ENCODE measurements around the gene MYO1E.
"Not testable (repeated sequence)": the region's sequence is repeated elsewhere in the genome, so short reads cannot be mapped to it uniquely, and the experiment has no call there.

The MYO1E gene

GRCh38 chr15:59387196-59387878 lies 14.7 kb upstream of the MYO1E start:
- DNase-seq (ENCODE audit: extremely low read depth in 1 of 2, low read depth in 1 of 2), result not testable (repeated sequence)

DNA sequence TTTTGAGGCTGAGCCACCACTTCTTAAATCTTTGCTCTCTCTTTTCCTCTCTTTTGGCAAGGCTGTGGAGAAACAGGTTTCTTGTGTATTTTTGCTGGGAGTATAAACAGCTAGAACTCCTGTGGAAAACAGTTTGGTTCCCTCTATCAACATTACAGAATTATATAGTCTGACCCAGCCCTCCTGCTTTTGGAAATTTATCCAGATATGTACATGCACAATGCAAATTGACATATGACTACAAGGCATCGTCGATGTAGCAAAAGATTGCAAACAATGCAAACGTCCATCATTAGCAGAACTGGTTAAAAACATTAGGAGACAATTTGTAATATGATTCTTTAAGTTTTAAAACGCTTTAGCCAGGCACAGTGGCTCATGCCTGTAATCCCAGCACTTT lies 12.5 kb upstream of the MYO1E start:
- DNase-seq (ENCODE audit: extremely low read depth in 1 of 2, low read depth in 1 of 2), result no peak

- no peak for DNase-seq (ENCODE audit: extremely low read depth in 1 of 2, low read depth in 1 of 2)
These were observed 11.8 kb upstream of the MYO1E start for GRCh38 chr15:59384507-59384906.

- DNase-seq (ENCODE audit: extremely low read depth in 1 of 2, low read depth in 1 of 2), result no peak
These were observed 8.4 kb upstream of the MYO1E start for GRCh38 chr15:59380902-59381610.

- no peak for DNase-seq (ENCODE audit: extremely low read depth in 1 of 2, low read depth in 1 of 2)
These were observed 6.9 kb upstream of the MYO1E start for GRCh38 chr15:59379531-59379930.

- no peak for DNase-seq (ENCODE audit: extremely low read depth in 1 of 2, low read depth in 1 of 2)
These were observed 6.2 kb upstream of the MYO1E start for GRCh38 chr15:59378855-59379254.

- DNase-seq (ENCODE audit: extremely low read depth in 1 of 2, low read depth in 1 of 2), result no peak
These were observed 5.3 kb upstream of the MYO1E start for GRCh38 chr15:59377924-59378323.

- DNase-seq (ENCODE audit: extremely low read depth in 1 of 2, low read depth in 1 of 2), result no peak
These were observed 4.1 kb upstream of the MYO1E start for GRCh38 chr15:59376733-59377132.

GRCh38 chr15:59373215-59373614 lies 544 bp upstream of the MYO1E start:
- no peak for DNase-seq (ENCODE audit: extremely low read depth in 1 of 2, low read depth in 1 of 2)

DNA sequence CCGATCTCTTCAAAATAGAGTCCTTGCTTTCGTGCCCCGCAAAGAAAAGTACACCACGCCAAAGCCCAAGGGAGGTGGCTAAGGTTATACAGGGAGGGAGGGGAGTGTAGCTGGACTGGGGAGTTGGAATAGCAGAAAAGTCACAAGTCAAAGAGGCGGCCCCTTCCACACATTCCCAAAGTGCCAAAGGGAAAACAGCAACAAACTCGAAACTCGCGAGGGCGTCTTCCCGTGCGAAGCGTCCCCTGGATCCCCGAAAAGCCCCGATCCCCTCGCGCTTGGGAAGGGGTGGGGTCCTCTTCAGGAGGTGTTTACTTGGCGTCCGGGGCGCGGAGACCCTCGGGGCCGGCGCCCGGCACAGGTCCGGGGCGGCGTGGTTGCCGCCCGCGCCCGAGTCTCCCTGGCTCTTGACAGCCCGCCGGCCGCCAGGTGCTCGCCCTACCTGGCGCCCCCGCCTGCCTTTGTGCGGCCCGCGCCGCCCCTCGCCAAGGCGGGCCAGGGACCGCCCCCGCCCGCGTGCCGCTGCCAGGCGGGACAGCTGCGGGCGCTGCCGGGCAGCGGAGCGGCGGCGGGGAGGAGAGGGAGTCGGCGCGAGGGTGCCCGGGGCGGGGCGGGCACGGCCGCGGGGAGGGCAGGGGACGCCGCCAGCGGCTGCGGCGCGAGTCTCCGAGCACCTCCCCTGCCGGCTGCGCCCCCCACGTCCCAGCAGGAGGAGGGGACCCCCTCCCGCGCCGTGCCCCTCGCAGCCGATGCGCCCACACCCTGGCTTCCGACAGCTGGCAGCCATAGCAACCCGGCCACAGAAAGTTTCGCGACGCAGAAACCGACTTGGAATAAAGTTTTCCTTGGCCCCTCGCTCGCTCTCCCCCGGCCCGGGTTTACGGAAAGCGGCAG lies 966 bp downstream of the MYO1E start:
- DNase-seq (ENCODE audit: extremely low read depth in 1 of 2, low read depth in 1 of 2), result no peak

DNA sequence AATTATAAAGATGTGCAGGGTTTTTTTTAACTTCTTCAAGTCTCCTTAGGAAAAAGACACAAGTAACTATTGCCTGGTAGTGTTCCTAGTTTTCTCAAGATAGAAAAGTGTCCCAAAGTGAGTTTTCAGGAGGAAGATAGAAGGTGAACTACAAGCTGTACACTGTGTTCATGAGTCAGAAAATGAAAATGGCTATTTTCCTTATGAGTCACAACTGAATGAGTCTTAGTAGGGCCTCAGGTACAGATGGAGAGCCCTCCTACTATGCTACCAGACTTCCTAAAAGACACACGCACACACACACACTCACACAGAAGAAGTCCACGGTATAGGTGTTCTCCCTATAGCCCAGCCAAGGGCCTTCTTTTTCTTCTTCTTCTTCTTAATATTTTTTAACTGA lies 3.1 kb downstream of the MYO1E start:
- DNase-seq (ENCODE audit: extremely low read depth in 1 of 2, low read depth in 1 of 2), result no peak

- DNase-seq (ENCODE audit: extremely low read depth in 1 of 2, low read depth in 1 of 2), result no peak
These were observed 5.6 kb downstream of the MYO1E start for GRCh38 chr15:59367022-59367451.

DNA sequence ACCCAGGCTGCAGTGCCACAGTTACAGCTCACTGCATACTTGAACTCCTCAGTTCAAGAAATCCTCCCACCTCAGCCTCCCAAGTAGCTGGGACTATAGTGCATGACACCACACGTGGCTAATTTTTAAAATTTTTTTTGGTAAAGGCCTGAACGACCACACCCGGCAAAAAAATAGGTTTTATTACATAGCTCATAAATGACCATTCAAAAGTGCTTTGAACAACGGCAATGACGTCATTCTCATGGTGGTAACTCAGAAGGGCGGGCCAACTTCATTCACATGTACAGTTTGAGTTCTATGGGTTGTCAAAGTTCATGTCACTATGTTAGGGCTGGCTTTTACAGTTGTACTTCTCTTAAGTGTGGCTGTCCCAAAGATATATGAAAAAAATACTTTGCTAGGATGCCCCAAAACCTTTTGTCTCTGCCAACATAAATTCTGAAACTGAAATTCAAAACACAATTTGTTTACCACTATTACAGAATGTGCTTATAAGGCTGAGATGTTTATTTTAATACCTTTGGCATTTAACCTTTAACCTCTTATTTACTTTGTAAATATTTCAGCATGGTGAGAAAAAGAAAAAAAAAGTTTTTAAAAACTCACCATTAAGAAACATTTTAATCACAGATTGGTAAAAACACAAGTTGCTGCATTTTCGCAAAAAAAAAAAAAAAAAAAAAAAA lies 6.2 kb downstream of the MYO1E start:
- no peak for DNase-seq (ENCODE audit: extremely low read depth in 1 of 2, low read depth in 1 of 2)

- DNase-seq (ENCODE audit: extremely low read depth in 1 of 2, low read depth in 1 of 2), result no peak
These were observed 8.4 kb downstream of the MYO1E start for GRCh38 chr15:59364248-59364647.

GRCh38 chr15:59362331-59362730 lies 10.3 kb downstream of the MYO1E start:
- no peak for DNase-seq (ENCODE audit: extremely low read depth in 1 of 2, low read depth in 1 of 2)

DNA sequence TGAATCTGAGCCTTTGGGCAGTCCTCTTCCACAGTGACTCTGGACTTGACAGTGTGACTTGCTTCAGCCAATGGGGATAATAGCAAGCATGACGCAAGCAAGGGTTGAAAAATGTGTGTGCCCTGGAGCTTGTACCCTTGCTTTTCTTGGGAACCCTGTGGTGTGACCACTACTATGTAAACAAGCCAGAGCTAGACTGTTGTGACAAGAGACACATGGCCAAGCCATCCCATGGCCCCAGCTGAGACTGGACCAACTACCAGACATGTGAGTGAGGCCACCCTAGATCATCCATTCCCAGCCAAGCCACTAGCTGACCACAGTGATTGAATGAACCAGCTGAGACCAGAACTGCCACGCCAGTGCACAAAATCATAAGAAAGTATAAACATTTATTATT lies 11.8 kb downstream of the MYO1E start:
- no peak for DNase-seq (ENCODE audit: extremely low read depth in 1 of 2, low read depth in 1 of 2)

DNA sequence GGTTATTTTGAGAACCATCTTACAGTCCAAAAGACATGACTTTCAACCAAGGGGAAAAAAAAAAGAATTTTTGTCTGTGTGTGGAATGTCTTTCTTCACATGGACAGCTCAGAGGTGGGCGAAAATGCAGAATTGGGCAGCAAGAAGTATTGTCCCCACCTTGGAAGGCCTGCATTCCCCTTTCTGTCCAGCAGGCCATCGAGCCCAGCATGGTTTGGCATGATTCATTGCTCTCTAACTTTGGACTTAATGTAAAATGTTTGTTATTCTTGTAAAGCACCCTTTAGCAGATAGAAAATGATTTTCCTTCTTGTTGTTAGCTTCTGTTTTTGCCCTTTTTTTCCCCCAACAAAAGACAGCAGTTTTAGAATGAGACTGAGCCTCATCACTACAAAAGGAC lies 12.4 kb downstream of the MYO1E start:
- no peak for DNase-seq (ENCODE audit: extremely low read depth in 1 of 2, low read depth in 1 of 2)

GRCh38 chr15:59355730-59356129 lies 16.9 kb downstream of the MYO1E start:
- DNase-seq (ENCODE audit: extremely low read depth in 1 of 2, low read depth in 1 of 2), result no peak

DNA sequence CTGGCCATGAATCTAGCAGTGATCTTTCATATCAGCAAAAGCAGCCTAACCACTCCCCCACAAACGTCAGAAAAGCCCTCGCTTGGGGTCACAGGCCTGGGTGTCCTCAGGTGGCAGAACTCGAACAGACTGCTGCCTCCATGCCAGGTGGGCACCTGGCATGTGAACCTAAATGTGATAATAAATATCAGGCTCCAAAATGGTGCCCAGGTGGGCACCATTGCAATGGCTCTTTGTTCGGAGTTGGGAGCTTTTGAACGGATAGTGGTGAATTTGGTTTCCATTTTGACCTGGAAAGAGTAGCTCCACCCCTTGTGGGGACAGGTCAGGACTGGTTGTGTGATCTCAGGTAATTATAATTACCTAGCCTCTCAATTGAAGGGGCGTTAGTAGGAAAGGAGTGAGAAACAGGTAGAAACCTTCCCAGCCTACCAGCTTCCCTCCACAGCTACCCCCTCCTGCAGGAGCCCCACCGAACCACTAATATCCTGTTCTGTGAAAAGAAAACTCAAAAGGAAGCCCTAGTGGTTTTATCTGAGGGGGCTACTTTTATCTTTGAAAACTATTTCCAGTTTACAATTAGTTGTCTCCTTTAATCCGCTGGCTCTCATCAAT lies 18.1 kb downstream of the MYO1E start:
- DNase-seq (ENCODE audit: extremely low read depth in 1 of 2, low read depth in 1 of 2), result no peak

DNA sequence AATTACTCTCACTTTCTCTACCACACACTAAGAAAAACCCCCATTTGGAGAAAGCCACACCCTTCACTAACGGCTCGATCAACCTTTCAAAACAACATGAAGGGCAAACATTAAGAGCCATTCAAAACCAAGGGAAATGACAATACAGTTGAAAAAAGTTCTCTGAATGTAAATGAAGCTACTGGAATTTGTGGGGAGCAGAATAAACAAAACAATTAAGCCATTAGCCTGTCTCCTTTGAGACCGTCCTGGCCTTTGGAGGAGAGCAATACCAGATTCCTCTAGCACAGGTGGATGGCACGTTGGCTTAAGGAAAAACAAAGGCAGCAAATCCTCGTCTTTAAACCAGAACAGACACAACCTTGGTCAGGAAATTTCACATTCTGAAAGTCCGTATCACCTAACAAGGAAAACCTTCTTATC lies 18.7 kb downstream of the MYO1E start:
- no peak for DNase-seq (ENCODE audit: extremely low read depth in 1 of 2, low read depth in 1 of 2)

GRCh38 chr15:59352683-59353082 lies 20.0 kb downstream of the MYO1E start:
- DNase-seq (ENCODE audit: extremely low read depth in 1 of 2, low read depth in 1 of 2), result no peak

Data from activated CD8-positive, alpha-beta memory T cell treated with anti-CD3 and anti-CD28 coated beads for 1 hour (primary cell).